Endodermal cell (in vitro differentiated cells): Measurements from ENCODE around the gene EEF1B2. TPM values are rescaled to one million over a fixed set of nuclear protein-coding genes. Genes with fewer than 3 reads are reported as not detected.

Experiments used
- DNase-seq: peaks from one replicate; pipeline ENCODE4 v3.0.0-alpha.2; 2017
- H3K27ac ChIP-seq: 2 replicates; pipeline ENCODE4 v1.5.1; 2013; ENCODE audit warnings: mild to moderate bottlenecking, low read depth, low read length, moderate library complexity
- H3K27me3 ChIP-seq: 2 replicates; pipeline ENCODE4 v1.6.1; 2013; ENCODE audit warnings: mild to moderate bottlenecking, low read length, moderate library complexity; ENCODE audit not compliant: insufficient read depth, control insufficient read depth, poor library complexity, severe bottlenecking
- H3K36me3 ChIP-seq: 2 replicates; pipeline ENCODE4 v1.7.0; 2013; ENCODE audit warnings: mild to moderate bottlenecking, low read length, moderate library complexity; ENCODE audit not compliant: control insufficient read depth, insufficient read depth
- H3K4me1 ChIP-seq: one replicate; pipeline ENCODE4 v1.7.0; 2013; ENCODE audit warnings: low read length; ENCODE audit not compliant: control insufficient read depth, insufficient read depth
- H3K4me3 ChIP-seq: 2 replicates; pipeline ENCODE4 v1.5.1; 2013; ENCODE audit warnings: mild to moderate bottlenecking, low read length, moderate library complexity
- H3K9ac ChIP-seq: 2 replicates; pipeline ENCODE4 v1.6.1; 2013; ENCODE audit warnings: mild to moderate bottlenecking, low read length, moderate library complexity; ENCODE audit not compliant: poor library complexity, severe bottlenecking; ENCODE audit errors: extremely low read depth
- H3K9me3 ChIP-seq: 2 replicates; pipeline ENCODE4 v1.6.1; 2013; ENCODE audit warnings: mild to moderate bottlenecking, low read length, moderate library complexity; ENCODE audit not compliant: control insufficient read depth
- H3K27ac Mint-ChIP-seq: 2 replicates; pipeline ENCODE4 v1.8.0; 2020; ENCODE audit warnings: mixed read lengths
- H3K27me3 Mint-ChIP-seq: 2 replicates; pipeline ENCODE4 v1.8.0; 2021; ENCODE audit warnings: mild to moderate bottlenecking, mixed read lengths; ENCODE audit not compliant: insufficient read depth
- H3K36me3 Mint-ChIP-seq: 2 replicates; pipeline ENCODE4 v1.8.0; 2020; ENCODE audit warnings: low read depth, mixed read lengths
- H3K4me1 Mint-ChIP-seq: 2 replicates; pipeline ENCODE4 v1.8.0; 2020; ENCODE audit warnings: mixed read lengths
- H3K4me3 Mint-ChIP-seq: 2 replicates; pipeline ENCODE4 v1.8.0; 2020; ENCODE audit warnings: mild to moderate bottlenecking, moderate library complexity, mixed read lengths
- H3K9me3 Mint-ChIP-seq: 2 replicates; pipeline ENCODE4 v1.8.0; 2020; ENCODE audit warnings: mild to moderate bottlenecking, mixed read lengths
- WGBS, 2 experiments: methylation state at CpG; one replicate each; pipeline versions ENCODE4 v1.1.5 to v1.1.7; 2013; ENCODE audit warnings: missing lambda C conversion rate in 2 of 2, mixed read lengths in 1 of 2; ENCODE audit not compliant: insufficient coverage in 1 of 2, insufficient read length in 1 of 2; 5-methylcytosine and 5-hydroxymethylcytosine counted together
- total RNA-seq, 2 donors: library from RNA; stranded (reverse); fragmentation: NEBNext Ultra II Directional in 1 of 2; extraction: Animal tissue kit (Norgen Biotek cat#: 25700) in 1 of 2; gene quantifications; 2 replicates in 1 of 2; 3 replicates in 1 of 2; pipeline ENCODE4 v1.2.1, GENCODE V29; 2021
- TF ChIP-seq, protein P1 (sequence below): fragments of 200-600 bp; sonication (generic); conservative IDR thresholded peaks from 2 replicates; pipeline ENCODE4 v1.5.0; 2021; ENCODE audit warnings: antibody characterized with exemption, mild to moderate bottlenecking

The EEF1B2 gene
- total RNA-seq, 2 donors from 2014 or later, result 518 to 562 TPM

DNA sequence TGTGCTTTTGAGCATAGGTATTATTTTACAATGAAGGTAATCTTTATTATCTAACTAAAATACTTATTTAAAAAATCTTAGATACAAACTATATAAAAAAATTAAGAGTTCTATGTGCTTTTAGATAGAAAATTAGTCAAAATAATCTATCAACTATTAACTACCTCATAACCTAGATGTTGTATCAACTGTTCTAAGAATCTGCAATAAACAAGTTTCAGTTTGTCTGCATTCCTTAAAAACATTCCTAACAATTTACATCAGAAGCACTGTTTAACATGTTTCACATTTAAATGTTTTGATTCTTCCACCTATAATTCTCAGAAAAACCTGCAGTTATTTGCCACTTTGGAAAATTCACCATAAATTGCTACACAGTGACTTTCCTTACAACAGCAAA is 33.8 kb upstream of the EEF1B2 start:
- H3K4me1 Mint-ChIP-seq, result no peaks in the 10 kb centered on the region
- TF ChIP-seq, protein P1, sequence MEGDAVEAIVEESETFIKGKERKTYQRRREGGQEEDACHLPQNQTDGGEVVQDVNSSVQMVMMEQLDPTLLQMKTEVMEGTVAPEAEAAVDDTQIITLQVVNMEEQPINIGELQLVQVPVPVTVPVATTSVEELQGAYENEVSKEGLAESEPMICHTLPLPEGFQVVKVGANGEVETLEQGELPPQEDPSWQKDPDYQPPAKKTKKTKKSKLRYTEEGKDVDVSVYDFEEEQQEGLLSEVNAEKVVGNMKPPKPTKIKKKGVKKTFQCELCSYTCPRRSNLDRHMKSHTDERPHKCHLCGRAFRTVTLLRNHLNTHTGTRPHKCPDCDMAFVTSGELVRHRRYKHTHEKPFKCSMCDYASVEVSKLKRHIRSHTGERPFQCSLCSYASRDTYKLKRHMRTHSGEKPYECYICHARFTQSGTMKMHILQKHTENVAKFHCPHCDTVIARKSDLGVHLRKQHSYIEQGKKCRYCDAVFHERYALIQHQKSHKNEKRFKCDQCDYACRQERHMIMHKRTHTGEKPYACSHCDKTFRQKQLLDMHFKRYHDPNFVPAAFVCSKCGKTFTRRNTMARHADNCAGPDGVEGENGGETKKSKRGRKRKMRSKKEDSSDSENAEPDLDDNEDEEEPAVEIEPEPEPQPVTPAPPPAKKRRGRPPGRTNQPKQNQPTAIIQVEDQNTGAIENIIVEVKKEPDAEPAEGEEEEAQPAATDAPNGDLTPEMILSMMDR, result no peak
- Histone ChIP-seq H3K27ac (no peak overlapping the region), H3K4me1 (no peaks in the 10 kb centered on the region), H3K36me3 (peaks cover 82% of the 10 kb centered on the region), H3K9me3 (peaks cover 13% of the 10 kb centered on the region), H3K4me3 (no peak overlapping the region), H3K9ac (no peak overlapping the region), H3K27me3 (no peaks in the 10 kb centered on the region)
- peaks cover 74% of the 10 kb centered on the region for H3K36me3 Mint-ChIP-seq
- no peak overlapping the region for H3K27ac Mint-ChIP-seq
- peaks cover 3% of the 10 kb centered on the region for H3K9me3 Mint-ChIP-seq
- no peak for DNase-seq
- H3K4me3 Mint-ChIP-seq, result no peak overlapping the region
- H3K27me3 Mint-ChIP-seq, result no peaks in the 10 kb centered on the region

DNA sequence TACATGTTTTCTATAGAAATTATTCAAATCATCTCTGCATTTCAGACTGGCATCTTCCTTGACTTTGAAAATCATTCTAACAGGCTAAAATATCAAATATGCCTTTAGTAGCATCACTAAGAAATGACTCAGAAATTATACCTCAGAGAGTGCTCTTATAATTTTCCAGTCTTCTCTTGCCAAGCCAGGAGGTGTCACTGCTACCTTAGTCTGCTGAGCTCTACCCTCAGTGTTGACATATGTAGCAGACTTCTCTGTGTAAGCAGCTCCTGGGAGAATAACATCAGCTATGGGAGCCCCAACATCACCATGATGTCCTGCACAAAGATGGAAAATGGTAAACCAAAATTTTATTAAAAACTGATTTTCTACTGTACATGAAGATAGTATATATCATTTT is 32.0 kb upstream of the EEF1B2 start:
- Histone ChIP-seq H3K36me3 (peaks cover 79% of the 10 kb centered on the region), H3K9ac (no peak overlapping the region), H3K27ac (no peak overlapping the region), H3K27me3 (no peaks in the 10 kb centered on the region), H3K4me3 (no peak overlapping the region), H3K4me1 (no peaks in the 10 kb centered on the region), H3K9me3 (no peaks in the 10 kb centered on the region)
- Mint-ChIP-seq H3K36me3 (peaks cover 68% of the 10 kb centered on the region), H3K27ac (no peak overlapping the region), H3K4me3 (no peak overlapping the region), H3K4me1 (no peaks in the 10 kb centered on the region), H3K9me3 (no peaks in the 10 kb centered on the region), H3K27me3 (no peaks in the 10 kb centered on the region)
- DNase-seq, result no peak
- TF ChIP-seq, protein P1, result peak; percentile 45

DNA sequence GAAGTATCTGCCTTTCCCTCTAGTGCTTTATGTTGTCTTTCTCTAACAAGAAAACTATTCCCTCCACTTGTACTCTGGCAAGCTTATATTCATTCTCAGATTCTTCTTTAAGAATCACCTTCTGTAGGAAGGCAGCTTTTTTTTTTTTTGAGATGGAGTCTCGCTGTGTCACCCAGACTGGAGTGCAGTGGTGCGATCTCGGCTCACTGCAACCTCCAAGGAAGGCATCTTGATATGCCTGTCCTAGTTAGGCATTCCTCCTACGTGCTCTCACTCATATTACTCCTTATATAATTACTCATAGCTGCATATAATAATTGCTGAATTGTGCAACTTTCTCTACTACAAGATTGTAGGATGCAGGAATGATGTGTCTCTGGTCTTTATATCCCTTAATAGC is 16.2 kb upstream of the EEF1B2 start:
- no peak overlapping the region for H3K4me3 ChIP-seq
- no peaks in the 10 kb centered on the region for H3K4me1 Mint-ChIP-seq
- no peaks in the 10 kb centered on the region for H3K9me3 Mint-ChIP-seq
- no peaks in the 10 kb centered on the region for H3K4me1 ChIP-seq
- 100% methylated on average over 4 of the region's 4 CpGs; no CpG with 5 or more reads in 1 of the 2 experiments for WGBS, 2 experiments
- TF ChIP-seq, protein P1, result no peak
- H3K36me3 ChIP-seq, result peaks cover 85% of the 10 kb centered on the region
- H3K4me3 Mint-ChIP-seq, result no peak overlapping the region
- no peak overlapping the region for H3K27ac ChIP-seq
- H3K9me3 ChIP-seq, result no peaks in the 10 kb centered on the region
- no peaks in the 10 kb centered on the region for H3K27me3 Mint-ChIP-seq
- H3K27me3 ChIP-seq, result no peaks in the 10 kb centered on the region
- no peak overlapping the region for H3K9ac ChIP-seq
- peaks cover 78% of the 10 kb centered on the region for H3K36me3 Mint-ChIP-seq
- H3K27ac Mint-ChIP-seq, result no peak overlapping the region
- no peak for DNase-seq
